Muscle of leg (tissue), 16 donors: Measurements from ENCODE around the gene RASAL2. TPM values are rescaled to one million over a fixed set of nuclear protein-coding genes. Genes with fewer than 3 reads are reported as not detected.

Experiments
- DNase-seq: peaks from one replicate; pipeline ENCODE4 v3.0.0; 2013
- H3K27ac ChIP-seq: one replicate; pipeline ENCODE4 v1.5.1; 2013; ENCODE audit warnings: mild to moderate bottlenecking, low read length, control low read depth
- H3K27me3 ChIP-seq: one replicate; pipeline ENCODE4 v1.6.1; 2013; ENCODE audit warnings: low read length; ENCODE audit not compliant: control insufficient read depth, insufficient read depth
- H3K36me3 ChIP-seq: one replicate; pipeline ENCODE4 v1.6.1; 2013; ENCODE audit warnings: low read length; ENCODE audit not compliant: control insufficient read depth, insufficient read depth
- H3K4me1 ChIP-seq: one replicate; pipeline ENCODE4 v1.6.1; 2013; ENCODE audit warnings: low read length; ENCODE audit not compliant: control insufficient read depth, insufficient read depth
- H3K4me3 ChIP-seq: one replicate; pipeline ENCODE4 v1.5.1; 2013; ENCODE audit warnings: low read length, control low read depth
- H3K9me3 ChIP-seq: replicated peaks from 2 replicates; pipeline ENCODE4 v1.6.1; 2013; ENCODE audit warnings: low read depth, low read length; ENCODE audit not compliant: control insufficient read depth
- WGBS: methylation state at CpG from one replicate; pipeline ENCODE4 v1.1.5; 2013; ENCODE audit warnings: missing lambda C conversion rate; ENCODE audit not compliant: insufficient coverage; 5-methylcytosine and 5-hydroxymethylcytosine counted together
- long read RNA-seq, 11 donors: transcript quantifications; one replicate each; lab custom pipeline, GENCODE V29; 2026
- polyA plus RNA-seq, 8 donors: library from polyadenylated mRNA; unstranded; fragments of 120-200 nt; gene quantifications; one replicate each; pipeline versions ENCODE4 v1.2.1 to v1.2.3, GENCODE V29; 2013; ENCODE audit warnings: inconsistent platforms in 1 of 8, low replicate concordance in 1 of 8; ENCODE audit not compliant: insufficient read length in 8 of 8, insufficient read depth in 1 of 8
- total RNA-seq: library from RNA; stranded (reverse); fragments of 120-200 nt; gene quantifications from one replicate; pipeline ENCODE4 v1.2.4, GENCODE V29; 2013

The RASAL2 gene
- total RNA-seq (11.5 TPM), polyA plus RNA-seq (10 to 100 TPM in 6 of 8 donors, 1 to 10 TPM in 2; 8.5 to 16.7 (median 13.5) TPM)
- long read RNA-seq, donor 1, partial matches to known transcripts, result 0 of 1 reads
- long read RNA-seq, donor 1, other reads (novel, unspliced or antisense), result 0 of 1 reads
- long read RNA-seq, donor 2, partial matches to known transcripts, result 0 of 1 reads
- long read RNA-seq, donor 2, other reads (novel, unspliced or antisense), result 0 of 1 reads
- long read RNA-seq, donor 3, transcript RASAL2-204 (2 exons, 650 nt), result major isoform, 6 of 6 reads
- long read RNA-seq, donor 3, partial matches to known transcripts, result 0 of 6 reads
- long read RNA-seq, donor 3, other reads (novel, unspliced or antisense), result 0 of 6 reads
- long read RNA-seq, donor 4, partial matches to known transcripts, result 5 of 8 reads
- long read RNA-seq, donor 4, other reads (novel, unspliced or antisense), result 0 of 8 reads
- long read RNA-seq, donor 5, full-length matches to known transcripts, result 7 of 7 reads
- long read RNA-seq, donor 5, partial matches to known transcripts, result 0 of 7 reads
- long read RNA-seq, donor 5, other reads (novel, unspliced or antisense), result 0 of 7 reads
- long read RNA-seq, donor 6, transcript RASAL2-204 (2 exons, 650 nt), result major isoform, 6 of 6 reads
- long read RNA-seq, donor 6, partial matches to known transcripts, result 0 of 6 reads
- long read RNA-seq, donor 6, other reads (novel, unspliced or antisense), result 0 of 6 reads
- long read RNA-seq, donor 7, partial matches to known transcripts, result 0 of 2 reads
- long read RNA-seq, donor 7, other reads (novel, unspliced or antisense), result 0 of 2 reads
- long read RNA-seq, donor 8, partial matches to known transcripts, result 0 of 2 reads
- long read RNA-seq, donor 8, other reads (novel, unspliced or antisense), result 0 of 2 reads
- long read RNA-seq, donor 9, partial matches to known transcripts, result 0 of 3 reads
- long read RNA-seq, donor 9, other reads (novel, unspliced or antisense), result 0 of 3 reads
- long read RNA-seq, donor 10, partial matches to known transcripts, result 13 of 17 reads
- long read RNA-seq, donor 10, other reads (novel, unspliced or antisense), result 0 of 17 reads
- long read RNA-seq, donor 11, partial matches to known transcripts, result 0 of 4 reads
- long read RNA-seq, donor 11, other reads (novel, unspliced or antisense), result 0 of 4 reads

DNA sequence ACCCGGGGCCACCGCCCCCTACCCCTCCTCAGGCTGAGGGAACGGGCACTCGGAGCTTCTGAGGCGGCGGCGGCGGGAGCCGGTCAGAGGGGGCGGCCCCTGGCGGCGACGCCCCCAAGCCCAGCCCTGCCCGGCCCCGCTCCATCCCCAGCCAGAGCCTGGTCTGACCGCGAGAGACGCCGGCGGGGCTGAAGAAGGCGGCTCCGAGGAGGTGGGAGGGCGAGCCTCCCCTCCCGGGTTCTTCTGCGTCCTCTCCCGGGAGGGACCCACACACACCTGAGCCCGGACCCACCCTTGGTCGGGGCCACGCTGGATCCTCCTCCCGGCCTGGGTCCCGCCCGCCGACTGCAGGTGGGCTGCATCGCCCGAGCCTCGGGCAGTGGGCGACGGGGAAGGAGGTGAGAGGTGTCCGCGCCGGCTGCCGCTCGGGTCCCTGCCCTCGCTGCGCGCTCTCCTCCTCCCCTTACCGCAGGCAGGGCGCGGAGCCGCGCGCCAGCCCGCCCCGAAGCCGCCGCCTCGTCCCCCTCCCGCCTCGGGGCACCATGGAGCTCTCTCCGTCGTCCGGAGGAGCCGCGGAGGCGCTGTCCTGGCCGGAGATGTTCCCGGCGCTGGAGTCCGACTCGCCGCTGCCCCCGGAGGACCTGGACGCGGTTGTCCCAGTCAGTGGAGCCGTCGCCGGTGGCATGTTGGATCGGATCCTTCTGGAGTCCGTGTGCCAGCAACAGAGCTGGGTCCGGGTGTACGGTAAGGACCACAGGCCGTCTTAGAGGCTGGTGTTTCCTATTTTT lies at the start of gene RASAL2:
Gene RASAL2, plus strand, starts transcription at position 154 of the 788 bp plus-strand sequence. Its CDS starts 389 bp downstream, at position 543.
- peak within 1 kb of the TSS; percentile 90 for H3K27ac ChIP-seq
- 0% methylated on average over 68 of the region's 82 CpGs for WGBS
- H3K4me3 ChIP-seq, result peak within 1 kb of the TSS; percentile 88
- peaks cover 3% of the 10 kb centered on the region for H3K4me1 ChIP-seq
- no peaks in the 10 kb centered on the region for H3K27me3 ChIP-seq
- no peaks in the 10 kb centered on the region for H3K9me3 ChIP-seq
- DNase-seq, result peak; percentile 73
- no peaks in the 10 kb centered on the region for H3K36me3 ChIP-seq

DNA sequence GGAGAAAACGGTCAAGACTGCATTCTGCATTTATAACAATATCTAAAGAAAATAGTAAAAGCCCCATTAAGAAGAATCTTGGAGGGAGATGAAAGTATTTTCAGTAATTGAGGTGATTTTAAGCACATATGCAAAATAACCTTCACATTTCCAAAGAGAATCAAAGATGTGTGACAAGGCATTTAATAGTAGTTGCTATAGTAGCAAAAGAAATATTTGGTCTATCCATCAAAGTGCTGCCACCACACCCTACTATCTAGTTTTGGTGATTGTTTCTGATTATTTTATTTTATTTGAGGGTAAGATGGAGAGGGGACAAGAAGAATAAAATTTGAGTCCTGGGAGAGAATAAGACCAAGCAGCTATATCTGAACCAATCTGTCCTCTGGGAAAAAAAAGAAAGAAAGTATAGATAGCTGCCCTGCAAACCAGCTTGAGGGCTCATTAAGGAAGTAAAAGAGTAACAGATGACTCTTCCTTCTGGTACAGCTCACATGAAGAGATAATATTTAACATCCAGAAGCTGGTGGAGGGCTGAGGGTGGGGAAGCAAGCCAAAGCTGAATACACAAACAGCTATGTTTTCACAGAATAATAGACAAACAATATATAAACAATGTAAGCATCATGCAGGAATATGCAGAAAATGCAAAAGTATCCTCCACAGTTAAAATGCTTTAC lies 47.2 kb upstream of the RASAL2 start:
- no peaks in the 10 kb centered on the region for H3K27me3 ChIP-seq
- no peak overlapping the region for H3K27ac ChIP-seq
- H3K36me3 ChIP-seq, result no peaks in the 10 kb centered on the region
- no peaks in the 10 kb centered on the region for H3K4me1 ChIP-seq
- no peak overlapping the region for H3K4me3 ChIP-seq
- no CpG with 5 or more reads among the region's 1 CpG for WGBS
- no peaks in the 10 kb centered on the region for H3K9me3 ChIP-seq
- no peak for DNase-seq

DNA sequence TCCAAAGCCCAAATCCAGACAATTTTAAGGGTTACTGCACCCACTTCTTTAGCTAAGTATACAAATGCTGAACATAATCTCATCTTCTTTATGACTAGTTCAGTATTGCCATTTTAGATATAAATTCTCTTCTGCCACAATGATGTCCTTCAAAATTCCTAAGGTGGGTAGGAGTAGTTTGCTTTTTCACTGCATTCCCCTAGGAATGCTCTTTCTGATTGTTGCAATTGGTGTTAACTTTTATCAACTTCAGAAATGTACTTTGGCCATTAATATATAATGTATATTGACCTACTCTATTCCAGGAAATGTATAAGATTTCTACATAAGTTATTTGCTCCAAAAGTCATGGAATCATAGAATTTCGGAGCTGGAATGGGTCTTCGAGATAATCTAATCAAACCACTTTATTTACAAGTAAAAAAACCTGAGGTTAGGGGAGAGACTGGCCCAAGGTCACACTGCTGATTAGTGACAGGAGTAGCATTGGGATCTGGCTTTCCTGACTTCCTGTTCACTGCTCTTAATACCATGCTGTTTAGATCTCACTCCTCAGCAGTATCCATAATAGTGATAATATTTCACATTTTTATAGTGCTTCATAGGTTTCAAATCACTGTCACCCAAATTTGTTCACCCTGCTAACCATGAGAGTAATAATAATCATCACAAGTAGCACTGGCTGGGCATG lies 46.4 kb upstream of the RASAL2 start:
- H3K4me3 ChIP-seq, result no peak overlapping the region
- H3K36me3 ChIP-seq, result no peaks in the 10 kb centered on the region
- no CpG with 5 or more reads among the region's 2 CpGs for WGBS
- no peak overlapping the region for H3K27ac ChIP-seq
- H3K4me1 ChIP-seq, result no peaks in the 10 kb centered on the region
- no peaks in the 10 kb centered on the region for H3K9me3 ChIP-seq
- no peaks in the 10 kb centered on the region for H3K27me3 ChIP-seq
- DNase-seq, result no peak

DNA sequence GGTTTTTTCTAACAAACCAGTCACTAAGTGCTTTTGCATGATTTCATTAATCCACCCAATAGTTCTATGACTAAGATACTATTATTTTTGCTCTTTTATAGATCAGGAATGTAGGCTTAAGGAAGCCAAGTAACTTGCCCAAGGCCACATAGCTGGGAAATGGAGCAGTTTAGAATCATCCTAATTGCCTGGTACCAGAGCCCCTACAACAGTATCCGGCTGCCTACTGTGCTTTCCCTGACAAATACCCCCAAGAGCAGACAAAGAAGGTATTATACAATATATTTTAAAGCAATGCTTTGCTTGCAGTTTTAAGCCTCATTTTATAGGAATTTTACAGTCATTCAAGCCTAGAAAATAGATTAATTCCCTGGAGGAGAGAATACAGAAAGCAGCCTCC lies 45.5 kb upstream of the RASAL2 start:
- H3K4me3 ChIP-seq, result no peak overlapping the region
- H3K4me1 ChIP-seq, result no peaks in the 10 kb centered on the region
- DNase-seq, result no peak
- no peaks in the 10 kb centered on the region for H3K27me3 ChIP-seq
- no peaks in the 10 kb centered on the region for H3K9me3 ChIP-seq
- no CpG with 5 or more reads among the region's 1 CpG for WGBS
- H3K27ac ChIP-seq, result no peak overlapping the region
- no peaks in the 10 kb centered on the region for H3K36me3 ChIP-seq

DNA sequence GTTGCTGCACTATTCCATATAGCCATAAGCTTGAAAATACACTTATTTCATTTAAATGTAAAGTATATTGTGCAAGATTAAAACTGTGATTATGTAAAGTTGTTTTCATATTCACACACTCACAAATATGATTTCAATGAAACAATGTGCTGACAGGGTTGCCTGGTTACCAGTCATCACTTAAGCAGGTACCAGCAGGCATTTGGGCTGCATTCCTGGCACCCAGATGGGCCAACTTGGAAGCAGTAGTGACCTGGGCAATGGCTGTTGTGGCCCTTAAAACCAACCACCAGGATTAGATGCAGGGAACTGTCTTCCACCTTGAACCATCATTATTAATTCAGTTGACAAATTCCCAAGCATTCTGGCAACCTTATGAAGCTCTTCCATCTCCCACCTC lies 45.0 kb upstream of the RASAL2 start:
- H3K36me3 ChIP-seq, result no peaks in the 10 kb centered on the region
- DNase-seq, result no peak
- H3K4me3 ChIP-seq, result no peak overlapping the region
- H3K9me3 ChIP-seq, result no peaks in the 10 kb centered on the region
- H3K4me1 ChIP-seq, result no peaks in the 10 kb centered on the region
- no peak overlapping the region for H3K27ac ChIP-seq
- no peaks in the 10 kb centered on the region for H3K27me3 ChIP-seq

DNA sequence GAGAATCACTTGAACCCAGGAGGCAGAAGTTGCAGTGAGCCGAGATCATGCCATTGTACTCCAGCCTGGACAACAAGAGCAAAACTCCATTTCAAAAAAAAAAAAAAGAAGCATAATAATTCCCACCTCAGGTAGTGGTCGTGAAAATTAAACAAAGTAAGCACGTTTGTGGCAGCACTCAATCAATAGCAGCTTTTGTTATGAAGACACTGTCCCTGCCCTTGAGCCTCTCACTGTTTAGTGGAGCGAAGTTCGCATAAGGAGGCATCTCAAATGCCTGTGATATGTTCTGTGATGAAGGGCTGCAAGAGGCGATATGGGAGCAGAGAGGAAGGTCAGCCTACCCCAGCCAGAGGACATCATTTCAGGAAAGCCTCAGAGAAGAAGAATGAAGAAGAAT lies 43.8 kb upstream of the RASAL2 start:
- Histone ChIP-seq H3K9me3 (no peaks in the 10 kb centered on the region), H3K4me1 (no peaks in the 10 kb centered on the region), H3K27me3 (no peaks in the 10 kb centered on the region), H3K27ac (no peak overlapping the region), H3K36me3 (no peaks in the 10 kb centered on the region), H3K4me3 (no peak overlapping the region)
- WGBS, result 87% methylated on average over 4 of the region's 6 CpGs
- no peak for DNase-seq

DNA sequence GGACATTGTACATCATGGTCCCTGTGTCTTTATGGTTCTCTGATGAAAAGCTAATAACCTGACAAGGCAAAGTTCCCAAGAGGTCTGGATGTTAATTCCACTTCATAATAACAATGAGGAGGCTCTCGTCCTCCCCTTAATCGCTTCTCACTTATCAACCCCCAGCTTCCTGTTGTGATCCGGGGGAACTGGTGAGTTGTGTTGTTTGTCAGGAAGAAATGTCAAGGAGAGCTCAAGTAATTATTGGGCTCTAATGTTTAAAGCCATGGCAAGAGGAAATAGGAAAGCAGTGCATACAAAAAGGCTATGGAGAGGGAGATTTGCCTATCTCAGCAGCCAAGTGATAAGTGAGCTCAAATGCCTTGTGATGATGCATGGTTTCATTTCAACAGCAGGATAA lies 42.8 kb upstream of the RASAL2 start:
- peak overlapping the region; percentile 6 for H3K27ac ChIP-seq

DNA sequence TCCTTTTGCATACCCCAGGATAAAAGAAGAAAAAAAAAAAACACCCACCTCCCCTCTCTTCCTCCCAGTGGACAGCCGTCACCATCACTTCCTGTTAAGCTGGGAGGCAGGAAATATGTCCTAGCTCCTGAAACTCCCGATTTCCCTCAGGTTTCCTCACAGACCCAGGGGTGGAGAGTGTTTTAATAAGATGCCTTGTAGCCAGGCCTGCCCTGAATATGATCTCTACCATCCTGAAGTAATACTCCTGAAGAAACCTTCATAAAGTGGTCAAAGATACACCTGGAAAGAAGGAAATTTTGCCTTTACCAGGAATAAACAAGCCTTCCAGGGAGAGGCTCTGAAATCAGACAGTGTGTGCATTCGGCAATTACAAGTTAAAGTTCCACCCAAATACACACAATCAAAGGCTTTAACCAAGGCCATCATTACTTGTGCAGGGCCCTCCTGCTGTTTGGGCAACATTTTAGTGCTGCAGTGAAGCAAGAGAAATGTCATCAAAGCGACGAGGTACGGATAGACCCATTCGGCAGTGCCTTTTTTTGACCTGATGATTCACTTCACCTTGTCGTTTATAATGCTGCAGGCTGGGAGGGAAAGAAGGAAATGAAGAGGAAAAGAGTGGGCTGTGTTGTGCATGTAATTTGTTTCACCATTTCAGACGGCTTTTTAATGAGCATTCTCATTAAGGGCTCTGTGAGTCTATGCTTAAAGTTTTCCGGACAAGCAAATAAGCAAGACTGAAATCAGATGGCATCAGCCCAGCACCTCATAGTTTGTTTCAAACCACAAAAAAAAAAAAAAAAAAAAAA lies 41.0 kb upstream of the RASAL2 start:
- Histone ChIP-seq H3K36me3 (no peaks in the 10 kb centered on the region), H3K27me3 (no peaks in the 10 kb centered on the region), H3K9me3 (no peaks in the 10 kb centered on the region), H3K4me3 (no peak overlapping the region), H3K27ac (peak overlapping the region; percentile 74), H3K4me1 (peaks cover 11% of the 10 kb centered on the region)
- peak; percentile 27 for DNase-seq
- 40% methylated on average over 6 of the region's 10 CpGs for WGBS

More for the DNA sequence above, 42.8 kb upstream of the RASAL2 start:
- no peak overlapping the region for H3K4me3 ChIP-seq
- WGBS, result 0% methylated on average over 1 of the region's 3 CpGs
- no peak for DNase-seq
- H3K27me3 ChIP-seq, result no peaks in the 10 kb centered on the region
- no peaks in the 10 kb centered on the region for H3K9me3 ChIP-seq
- no peaks in the 10 kb centered on the region for H3K4me1 ChIP-seq
- no peaks in the 10 kb centered on the region for H3K36me3 ChIP-seq
